CD4-positive, alpha-beta T cell (primary cell): ENCODE measurements around the gene NCAPD2. TPM values are rescaled to one million over a fixed set of nuclear protein-coding genes. Genes with fewer than 3 reads are reported as not detected.

Source experiments
- ATAC-seq: fragments of 200-7000 bp; cut with Tn5 transposase; one replicate; pipeline ENCODE4 v1.10.0; 2022; ENCODE audit warnings: mild to moderate bottlenecking; ENCODE audit not compliant: poor library complexity
- CTCF ChIA-PET: fragments of 350-600 bp; sonication (Branson Sonifier 250); formaldehyde crosslinking; loops from one replicate; lab custom pipeline; 2021; ENCODE audit warnings: antibody characterized with exemption, inconsistent platforms; lab: Charles Lee
- POLR2A ChIA-PET: fragments of 350-600 bp; sonication (Branson Sonifier 250); formaldehyde crosslinking; loops from one replicate; lab custom pipeline; 2021; ENCODE audit warnings: antibody characterized with exemption, inconsistent platforms; lab: Charles Lee
- DNase-seq, 14 experiments: peaks; one replicate each; pipeline ENCODE4 v3.0.0-alpha.2; 2013 to 2020; ENCODE audit warnings: mixed read lengths in 2 of 14
- H3K27ac ChIP-seq, 2 donors: one replicate each; pipeline versions ENCODE4 v1.5.1 to v1.7.0; 2013; ENCODE audit warnings: low read length in 2 of 2, low read depth in 1 of 2, mild to moderate bottlenecking in 1 of 2
- H3K27me3 ChIP-seq, 2 experiments: 1 replicate in 1 of 2; 2 replicates in 1 of 2; pipeline versions ENCODE4 v1.6.1 to v1.7.0; 2013; ENCODE audit warnings: low read length in 2 of 2, control low read depth in 1 of 2, mild to moderate bottlenecking in 1 of 2, moderate library complexity in 1 of 2; ENCODE audit not compliant: insufficient read depth in 2 of 2, control insufficient read depth in 1 of 2
- H3K36me3 ChIP-seq: one replicate; pipeline ENCODE4 v1.6.1; 2013; ENCODE audit warnings: low read length, control low read depth; ENCODE audit not compliant: insufficient read depth
- H3K4me1 ChIP-seq: one replicate; pipeline ENCODE4 v1.6.1; 2013; ENCODE audit warnings: low read length, control low read depth; ENCODE audit not compliant: insufficient read depth
- H3K4me3 ChIP-seq: one replicate; pipeline ENCODE4 v1.5.1; 2013; ENCODE audit warnings: mild to moderate bottlenecking, low read length, moderate library complexity
- H3K9me3 ChIP-seq, 2 experiments: 1 replicate in 1 of 2; 2 replicates in 1 of 2; pipeline versions ENCODE4 v1.6.1 to v1.7.0; 2013; ENCODE audit warnings: low read length in 2 of 2, mild to moderate bottlenecking in 2 of 2, control low read depth in 1 of 2, moderate library complexity in 1 of 2; ENCODE audit not compliant: control insufficient read depth in 1 of 2, insufficient read depth in 1 of 2
- H3K27ac Mint-ChIP-seq: one replicate; pipeline ENCODE4 v1.8.0; 2020; ENCODE audit warnings: mixed read lengths
- H3K27me3 Mint-ChIP-seq: one replicate; pipeline ENCODE4 v1.8.0; 2021; ENCODE audit warnings: mixed read lengths
- H3K36me3 Mint-ChIP-seq: one replicate; pipeline ENCODE4 v1.8.0; 2021; ENCODE audit warnings: low read depth, mixed read lengths
- H3K4me1 Mint-ChIP-seq: one replicate; pipeline ENCODE4 v1.8.0; 2021; ENCODE audit warnings: low read depth, mixed read lengths
- H3K4me3 Mint-ChIP-seq: one replicate; pipeline ENCODE4 v1.8.0; 2020; ENCODE audit warnings: mild to moderate bottlenecking, mixed read lengths
- H3K9me3 Mint-ChIP-seq: one replicate; pipeline ENCODE4 v1.8.0; 2020; ENCODE audit warnings: mixed read lengths
- intact Hi-C, 2 experiments: fragments of 100-400 bp; cut with DNase I in 1 of 2; cut with micrococcal nuclease in 1 of 2; formaldehyde crosslinking; loops; one replicate each; pipeline versions ENCODE4 v1.15.1 to v1.9.0; 2023 to 2025; cut with DNase I, micrococcal nuclease
- total RNA-seq, 174 experiments: library from RNA in 2 of 174; stranded (reverse) in 2 of 174; gene quantifications; one replicate each; pipeline ENCODE4 v1.2.3 and lab custom pipeline; 2021 to 2026
- TF ChIP-seq, protein P1 (sequence below): fragments of 200-600 bp; IDR thresholded peaks from one replicate; pipeline ENCODE4 v1.8.0; 2022; ENCODE audit warnings: antibody characterized with exemption, mild to moderate bottlenecking

Gene NCAPD2
- total RNA-seq, 2 experiments from 2014 or later: 13.7 to 14.9 TPM

DNA sequence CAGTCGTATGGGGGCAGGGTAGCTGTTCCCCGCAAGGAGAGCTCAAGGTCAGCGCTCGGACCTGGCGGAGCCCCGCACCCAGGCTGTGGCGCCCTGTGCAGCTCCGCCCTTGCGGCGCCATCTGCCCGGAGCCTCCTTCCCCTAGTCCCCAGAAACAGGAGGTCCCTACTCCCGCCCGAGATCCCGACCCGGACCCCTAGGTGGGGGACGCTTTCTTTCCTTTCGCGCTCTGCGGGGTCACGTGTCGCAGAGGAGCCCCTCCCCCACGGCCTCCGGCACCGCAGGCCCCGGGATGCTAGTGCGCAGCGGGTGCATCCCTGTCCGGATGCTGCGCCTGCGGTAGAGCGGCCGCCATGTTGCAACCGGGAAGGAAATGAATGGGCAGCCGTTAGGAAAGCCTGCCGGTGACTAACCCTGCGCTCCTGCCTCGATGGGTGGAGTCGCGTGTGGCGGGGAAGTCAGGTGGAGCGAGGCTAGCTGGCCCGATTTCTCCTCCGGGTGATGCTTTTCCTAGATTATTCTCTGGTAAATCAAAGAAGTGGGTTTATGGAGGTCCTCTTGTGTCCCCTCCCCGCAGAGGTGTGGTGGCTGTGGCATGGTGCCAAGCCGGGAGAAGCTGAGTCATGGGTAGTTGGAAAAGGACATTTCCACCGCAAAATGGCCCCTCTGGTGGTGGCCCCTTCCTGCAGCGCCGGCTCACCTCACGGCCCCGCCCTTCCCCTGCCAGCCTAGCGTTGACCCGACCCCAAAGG lies 41.2 kb downstream of the NCAPD2 start:
- Histone ChIP-seq H3K27ac (peak overlapping the region; percentile 91 to 93), H3K27me3 (no peaks in the 10 kb centered on the region), H3K9me3 (peaks cover 0 to 4% of the 10 kb centered on the region in 2 experiments), H3K36me3 (peaks cover 46% of the 10 kb centered on the region), H3K4me3 (peak overlapping the region; percentile 88), H3K4me1 (peaks cover 74% of the 10 kb centered on the region)
- DNase-seq: peak; percentile 50 to 89 (median 72)
- Mint-ChIP-seq H3K4me1 (peaks cover 63% of the 10 kb centered on the region), H3K27me3 (no peaks in the 10 kb centered on the region), H3K36me3 (peaks cover 79% of the 10 kb centered on the region), H3K9me3 (no peaks in the 10 kb centered on the region), H3K4me3 (peak overlapping the region; percentile 96), H3K27ac (peak overlapping the region; percentile 90)
- ChIA-PET POLR2A (interaction anchor here (0.5 to 6.5 kb wide), 26 partner anchors 17 to 424 kb away, joined by 3 to 58 read pairs (median 4); partner anchors contain the start of genes C12orf57, CD27, COPS7A and MRPL51), CTCF (interaction anchor here (0.8 to 4.5 kb wide), 11 partner anchors 18 to 339 kb away, joined by 3 to 31 read pairs (median 3); partner anchors contain the start of genes MRPL51 and VAMP1)
- intact Hi-C loops: loop anchor here (1.0 to 5.0 kb wide), 6 partner anchors 41 to 213 kb away; partner anchors contain the start of genes VAMP1 (in 2 of the 2), MRPL51 (in 1 of the 2) and NCAPD2 (in 1 of the 2)
- TF ChIP-seq, protein P1, sequence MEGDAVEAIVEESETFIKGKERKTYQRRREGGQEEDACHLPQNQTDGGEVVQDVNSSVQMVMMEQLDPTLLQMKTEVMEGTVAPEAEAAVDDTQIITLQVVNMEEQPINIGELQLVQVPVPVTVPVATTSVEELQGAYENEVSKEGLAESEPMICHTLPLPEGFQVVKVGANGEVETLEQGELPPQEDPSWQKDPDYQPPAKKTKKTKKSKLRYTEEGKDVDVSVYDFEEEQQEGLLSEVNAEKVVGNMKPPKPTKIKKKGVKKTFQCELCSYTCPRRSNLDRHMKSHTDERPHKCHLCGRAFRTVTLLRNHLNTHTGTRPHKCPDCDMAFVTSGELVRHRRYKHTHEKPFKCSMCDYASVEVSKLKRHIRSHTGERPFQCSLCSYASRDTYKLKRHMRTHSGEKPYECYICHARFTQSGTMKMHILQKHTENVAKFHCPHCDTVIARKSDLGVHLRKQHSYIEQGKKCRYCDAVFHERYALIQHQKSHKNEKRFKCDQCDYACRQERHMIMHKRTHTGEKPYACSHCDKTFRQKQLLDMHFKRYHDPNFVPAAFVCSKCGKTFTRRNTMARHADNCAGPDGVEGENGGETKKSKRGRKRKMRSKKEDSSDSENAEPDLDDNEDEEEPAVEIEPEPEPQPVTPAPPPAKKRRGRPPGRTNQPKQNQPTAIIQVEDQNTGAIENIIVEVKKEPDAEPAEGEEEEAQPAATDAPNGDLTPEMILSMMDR: no peak
- ATAC-seq: peak; percentile 33

DNA sequence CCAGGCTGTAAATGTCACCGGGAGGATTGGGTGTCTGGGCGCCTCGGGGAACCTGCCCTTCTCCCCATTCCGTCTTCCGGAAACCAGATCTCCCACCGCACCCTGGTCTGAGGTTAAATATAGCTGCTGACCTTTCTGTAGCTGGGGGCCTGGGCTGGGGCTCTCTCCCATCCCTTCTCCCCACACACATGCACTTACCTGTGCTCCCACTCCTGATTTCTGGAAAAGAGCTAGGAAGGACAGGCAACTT lies 41.7 kb downstream of the NCAPD2 start:
- no peak for ATAC-seq
- POLR2A ChIA-PET: interaction anchor here (0.5 to 6.5 kb wide), 19 partner anchors 17 to 408 kb away, joined by 3 to 58 read pairs (median 3); partner anchors contain the start of genes C12orf57, CD27, COPS7A and MRPL51
- H3K4me1 Mint-ChIP-seq: peaks cover 68% of the 10 kb centered on the region

More for the DNA sequence above, 41.7 kb downstream of the NCAPD2 start:
- TF ChIP-seq, protein P1: no peak
- CTCF ChIA-PET: interaction anchor here (0.8 to 4.5 kb wide), 8 partner anchors 18 to 340 kb away, joined by 3 to 31 read pairs (median 4); partner anchors contain the start of genes MRPL51 and VAMP1
- Mint-ChIP-seq H3K9me3 (no peaks in the 10 kb centered on the region), H3K4me3 (peak overlapping the region; percentile 96), H3K27ac (peak overlapping the region; percentile 90), H3K36me3 (peaks cover 77% of the 10 kb centered on the region), H3K27me3 (no peaks in the 10 kb centered on the region)
- peak overlapping the region; percentile 88 for H3K4me3 ChIP-seq
- H3K36me3 ChIP-seq: peaks cover 41% of the 10 kb centered on the region
- no peaks in the 10 kb centered on the region for H3K27me3 ChIP-seq
- H3K9me3 ChIP-seq: peaks cover 0 to 4% of the 10 kb centered on the region in 2 experiments
- intact Hi-C loops: loop anchor here (1.0 to 5.0 kb wide), 4 partner anchors 65 to 213 kb away; partner anchors contain the start of gene VAMP1 (in 2 of the 2)
- no peak for DNase-seq
- H3K4me1 ChIP-seq: peaks cover 79% of the 10 kb centered on the region
- peak overlapping the region; percentile 91 to 93 for H3K27ac ChIP-seq
